IPS-NIHi7 (cell line): ENCODE data around the gene EPHA1.
A peak's percentile ranks its signal among the peaks of the same experiment; 100 is the strongest.

Experiments
- DNase-seq: peaks from one replicate; pipeline ENCODE4 v3.0.0; 2012; ENCODE audit warnings: mixed read lengths; ENCODE audit errors: extremely low spot score

EPHA1 gene

GRCh38 chr7:143351060-143351459 lies 57.6 kb downstream of the EPHA1 start:
- DNase-seq: no peak

- DNase-seq: no peak
Measured at GRCh38 chr7:143347950-143348349, 60.7 kb downstream of the EPHA1 start.

DNA sequence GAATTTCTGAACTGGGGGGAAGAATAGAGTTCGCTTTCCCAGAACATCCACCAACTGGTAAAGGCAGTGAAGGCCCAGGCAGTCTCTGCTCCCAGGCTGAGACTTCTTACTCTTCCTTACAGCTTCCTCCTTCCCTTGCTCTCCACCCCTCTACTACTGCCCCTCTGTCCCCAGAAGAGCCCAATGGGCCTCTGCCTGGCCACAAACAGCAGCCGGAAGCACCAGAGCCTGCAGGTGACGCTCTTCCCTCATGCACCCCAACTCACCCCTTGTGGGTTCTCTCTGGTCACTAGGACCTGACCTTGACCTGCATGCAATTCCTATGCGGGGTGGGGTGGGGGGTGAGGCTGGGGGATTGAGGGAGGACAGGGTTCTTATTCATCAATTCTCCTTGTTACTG lies 62.6 kb downstream of the EPHA1 start:
- DNase-seq: peak; percentile 35

DNA sequence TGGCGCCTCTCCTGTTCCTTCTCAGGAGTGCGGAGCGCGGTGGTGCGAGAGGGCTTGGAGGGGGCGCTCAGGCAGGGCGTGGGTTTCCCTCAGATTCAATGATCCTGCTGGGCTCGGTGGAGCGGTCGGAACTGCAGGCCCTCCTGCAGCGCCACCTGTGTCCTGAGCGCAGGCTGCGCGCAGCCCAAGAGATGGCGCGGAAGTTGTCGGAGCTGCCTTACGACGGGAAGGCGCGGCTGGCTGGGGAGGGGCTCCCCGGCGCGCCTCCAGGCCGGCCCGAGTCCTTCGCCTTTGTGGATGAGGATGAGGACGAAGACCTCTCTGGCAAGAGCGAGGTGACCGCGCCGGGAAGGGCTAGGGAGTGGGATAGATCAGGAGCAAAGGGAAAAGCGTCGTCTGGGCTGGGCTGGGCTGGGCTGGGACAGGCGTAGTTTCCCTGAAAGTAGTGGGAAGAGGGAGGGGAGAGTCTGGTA lies 63.2 kb downstream of the EPHA1 start:
- DNase-seq: peak; percentile 90

- DNase-seq: no peak
Measured at GRCh38 chr7:143343596-143343995, 65.1 kb downstream of the EPHA1 start.

DNA sequence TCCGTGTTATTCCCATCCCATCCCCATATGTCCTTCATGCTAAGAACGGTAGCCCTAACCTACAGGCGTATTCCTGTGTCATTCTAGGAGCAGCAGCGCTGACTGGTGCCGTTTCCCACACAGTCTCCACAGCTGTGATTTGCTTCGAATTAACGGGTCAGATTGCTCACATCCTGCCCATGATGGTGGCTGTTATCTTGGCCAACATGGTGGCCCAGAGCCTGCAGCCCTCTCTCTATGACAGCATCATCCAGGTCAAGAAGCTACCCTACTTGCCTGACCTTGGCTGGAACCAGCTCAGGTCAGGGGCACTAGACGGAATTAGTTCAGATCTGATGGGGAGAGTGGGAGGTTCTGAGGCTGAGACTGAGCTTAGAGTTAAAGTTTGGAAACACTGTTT lies 66.8 kb downstream of the EPHA1 start:
- no peak for DNase-seq
